HepG2 (cell line): ENCODE results near the gene CACNA1C.

Experiments
- CEBPB ChIP-seq: IDR thresholded peaks from 2 replicates; pipeline ENCODE4 v1.6.1; 2011; ENCODE audit warnings: low read depth, low read length, improper control_type of control experiment, borderline replicate concordance
- RAD21 ChIP-seq: fragments of 450-650 bp; formaldehyde crosslinking; IDR thresholded peaks from 2 replicates; pipeline ENCODE4 v1.5.0; 2020; ENCODE audit warnings: mild to moderate bottlenecking
- ZNF614 ChIP-seq: IDR thresholded peaks from 2 replicates; pipeline ENCODE4 v1.6.1; 2018; ENCODE audit warnings: missing biosample characterization, missing genetic modification reagents, inconsistent platforms, borderline replicate concordance

- TF ChIP-seq RAD21 (CRISPR knock-in tag) (no peak), CEBPB (no peak), ZNF614 (CRISPR knock-in tag) (no peak)
Measured at GRCh38 chr12:2076196-2076570, 23.4 kb downstream of the CACNA1C start.
